ENCODE results near the gene SPATA2. TPM values are rescaled to one million over a fixed set of nuclear protein-coding genes. Genes with fewer than 3 reads are reported as not detected.

SPATA2 gene
- total RNA-seq, 4 donors from 2014 or later, result 4.0 to 6.7 (median 5.5) TPM

DNA sequence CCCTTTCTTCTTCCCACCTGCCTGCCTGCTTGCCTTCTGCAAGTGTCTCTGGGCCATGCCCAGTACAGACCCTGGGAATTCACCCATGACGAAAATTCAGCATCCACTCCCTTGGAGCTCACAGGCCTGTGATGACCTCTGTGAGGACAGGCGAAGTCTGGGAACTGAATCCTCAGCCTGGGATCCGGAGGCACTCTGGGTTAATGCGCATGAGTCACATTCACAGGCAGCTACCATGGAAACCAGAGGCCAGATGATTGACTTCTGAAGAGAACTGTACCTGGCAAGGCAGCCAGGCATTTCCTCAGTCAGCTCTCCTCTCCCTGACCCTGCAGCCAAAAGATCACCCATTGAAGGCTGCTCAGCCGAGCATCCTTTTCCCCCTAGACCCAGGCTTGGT lies 61.7 kb downstream of the SPATA2 start:
- TF ChIP-seq, protein P1, sequence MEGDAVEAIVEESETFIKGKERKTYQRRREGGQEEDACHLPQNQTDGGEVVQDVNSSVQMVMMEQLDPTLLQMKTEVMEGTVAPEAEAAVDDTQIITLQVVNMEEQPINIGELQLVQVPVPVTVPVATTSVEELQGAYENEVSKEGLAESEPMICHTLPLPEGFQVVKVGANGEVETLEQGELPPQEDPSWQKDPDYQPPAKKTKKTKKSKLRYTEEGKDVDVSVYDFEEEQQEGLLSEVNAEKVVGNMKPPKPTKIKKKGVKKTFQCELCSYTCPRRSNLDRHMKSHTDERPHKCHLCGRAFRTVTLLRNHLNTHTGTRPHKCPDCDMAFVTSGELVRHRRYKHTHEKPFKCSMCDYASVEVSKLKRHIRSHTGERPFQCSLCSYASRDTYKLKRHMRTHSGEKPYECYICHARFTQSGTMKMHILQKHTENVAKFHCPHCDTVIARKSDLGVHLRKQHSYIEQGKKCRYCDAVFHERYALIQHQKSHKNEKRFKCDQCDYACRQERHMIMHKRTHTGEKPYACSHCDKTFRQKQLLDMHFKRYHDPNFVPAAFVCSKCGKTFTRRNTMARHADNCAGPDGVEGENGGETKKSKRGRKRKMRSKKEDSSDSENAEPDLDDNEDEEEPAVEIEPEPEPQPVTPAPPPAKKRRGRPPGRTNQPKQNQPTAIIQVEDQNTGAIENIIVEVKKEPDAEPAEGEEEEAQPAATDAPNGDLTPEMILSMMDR (IDR thresholded peaks at IDR 0.05), result no peak
- TF ChIP-seq POLR2A (IDR thresholded peaks at IDR 0.05; ENCODE audit: low read depth) (no peak), EP300 (IDR thresholded peaks at IDR 0.05) (no peak), POLR2AphosphoS5 (IDR thresholded peaks at IDR 0.05) (no peak)
- WGBS, result 80% methylated on average over 5 of the region's 5 CpGs
- Histone ChIP-seq H3K4me3 (no peak overlapping the region), H3K4me1 (peaks cover 8 to 18% (median 15%) of the 10 kb centered on the region in 4 donors), H3K27ac (replicated peaks in 1 of 4) (no peak overlapping the region), H3K9me3 (no peaks in the 10 kb centered on the region), H3K36me3 (peaks cover 17 to 87% (median 60%) of the 10 kb centered on the region in 4 donors), H3K27me3 (no peaks in the 10 kb centered on the region)
- DNase-seq (ENCODE audit: extremely low spot score), result no peak
- intact Hi-C loops (cut with DNase I), result no loop called here

Small RNAs within 50 kb of the gene (small RNA-seq; reads per million reads assigned to genes)
- gene RF00017 (0 reads per million in 3 donors), gene RF00019 (0 reads per million in 3 donors)

Other genes starting within 250 kb of the SPATA2 start
- 10 to 100 TPM; 23.3 to 51.2 (median 37.1) TPM for gene B4GALT5, start 201.7 kb downstream of the SPATA2 start, total RNA-seq
- gene SLC9A8, start 102.7 kb downstream of the SPATA2 start, total RNA-seq, result 1 to 10 TPM; 7.5 to 9.0 (median 7.5) TPM
- gene RNF114, start 20.9 kb upstream of the SPATA2 start, total RNA-seq, result 100 to 1,000 TPM in 1 of 4 donors, 10 to 100 TPM in 3; 65.2 to 142 (median 78.1) TPM
- gene SNAI1, start 67.5 kb upstream of the SPATA2 start, total RNA-seq, result 1 to 10 TPM in 3 of 4 donors, under 1 TPM in 1; 0.83 to 5.3 (median 3.0) TPM
- 100 to 1,000 TPM in 1 of 4 donors, 10 to 100 TPM in 3; 66.8 to 104 (median 78.3) TPM for gene UBE2V1, start 197.6 kb upstream of the SPATA2 start, total RNA-seq
- 10 to 100 TPM; 22.2 to 50.3 (median 30.7) TPM for gene PEDS1, start 238.2 kb upstream of the SPATA2 start, total RNA-seq